AG04449 (cell line): ENCODE data around the gene RFX7.

Experiments used
- CTCF ChIA-PET: fragments of 350-600 bp; formaldehyde crosslinking; extraction: SDS; loops from one replicate; lab custom pipeline; 2021; ENCODE audit warnings: antibody characterized with exemption; lab: Yijun Ruan, JAX
- POLR2A ChIA-PET: fragments of 400-600, 350-600 bp; formaldehyde crosslinking; extraction: SDS; loops from one replicate; lab custom pipeline; 2020; ENCODE audit warnings: antibody characterized with exemption, inconsistent platforms; lab: Yijun Ruan, JAX
- DNase-seq: peaks from one replicate; pipeline ENCODE4 v3.0.0-alpha.2; 2010; ENCODE audit warnings: low read depth, low spot score
- H3K4me3 ChIP-seq: 2 replicates; pipeline ENCODE4 v1.5.1; 2011; ENCODE audit warnings: low read depth, mild to moderate bottlenecking, control low read depth, low read length
- TF ChIP-seq, protein P1 (sequence below): IDR thresholded peaks from one replicate; pipeline ENCODE4 v1.5.1; 2011; ENCODE audit warnings: mild to moderate bottlenecking, moderate library complexity, low read length, control low read depth, inconsistent platforms; ENCODE audit not compliant: insufficient read depth; ENCODE audit errors: missing control alignments

RFX7 gene

DNA sequence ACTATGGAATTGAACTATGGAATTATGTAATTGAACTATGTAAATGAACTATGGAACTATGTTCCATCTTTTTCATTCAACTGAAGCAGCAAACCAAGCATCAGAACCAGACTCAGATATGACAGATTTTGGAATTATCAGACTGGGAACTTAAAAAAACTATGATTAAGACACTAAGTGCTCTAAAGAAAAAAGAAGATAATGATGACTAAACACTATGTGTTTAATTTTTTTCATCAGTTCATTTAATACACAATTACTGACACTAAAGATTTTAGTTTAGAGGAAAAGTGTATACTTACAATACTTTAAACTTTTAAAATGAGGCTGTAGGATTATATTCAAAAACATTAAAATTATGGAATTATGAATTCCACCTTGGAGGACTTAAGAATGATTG, 15.3 kb downstream of the RFX7 start:
- POLR2A ChIA-PET: no interaction called here
- TF ChIP-seq, protein P1, sequence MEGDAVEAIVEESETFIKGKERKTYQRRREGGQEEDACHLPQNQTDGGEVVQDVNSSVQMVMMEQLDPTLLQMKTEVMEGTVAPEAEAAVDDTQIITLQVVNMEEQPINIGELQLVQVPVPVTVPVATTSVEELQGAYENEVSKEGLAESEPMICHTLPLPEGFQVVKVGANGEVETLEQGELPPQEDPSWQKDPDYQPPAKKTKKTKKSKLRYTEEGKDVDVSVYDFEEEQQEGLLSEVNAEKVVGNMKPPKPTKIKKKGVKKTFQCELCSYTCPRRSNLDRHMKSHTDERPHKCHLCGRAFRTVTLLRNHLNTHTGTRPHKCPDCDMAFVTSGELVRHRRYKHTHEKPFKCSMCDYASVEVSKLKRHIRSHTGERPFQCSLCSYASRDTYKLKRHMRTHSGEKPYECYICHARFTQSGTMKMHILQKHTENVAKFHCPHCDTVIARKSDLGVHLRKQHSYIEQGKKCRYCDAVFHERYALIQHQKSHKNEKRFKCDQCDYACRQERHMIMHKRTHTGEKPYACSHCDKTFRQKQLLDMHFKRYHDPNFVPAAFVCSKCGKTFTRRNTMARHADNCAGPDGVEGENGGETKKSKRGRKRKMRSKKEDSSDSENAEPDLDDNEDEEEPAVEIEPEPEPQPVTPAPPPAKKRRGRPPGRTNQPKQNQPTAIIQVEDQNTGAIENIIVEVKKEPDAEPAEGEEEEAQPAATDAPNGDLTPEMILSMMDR: no peak
- no peak overlapping the region for H3K4me3 ChIP-seq
- CTCF ChIA-PET: no interaction called here
- no peak for DNase-seq

DNA sequence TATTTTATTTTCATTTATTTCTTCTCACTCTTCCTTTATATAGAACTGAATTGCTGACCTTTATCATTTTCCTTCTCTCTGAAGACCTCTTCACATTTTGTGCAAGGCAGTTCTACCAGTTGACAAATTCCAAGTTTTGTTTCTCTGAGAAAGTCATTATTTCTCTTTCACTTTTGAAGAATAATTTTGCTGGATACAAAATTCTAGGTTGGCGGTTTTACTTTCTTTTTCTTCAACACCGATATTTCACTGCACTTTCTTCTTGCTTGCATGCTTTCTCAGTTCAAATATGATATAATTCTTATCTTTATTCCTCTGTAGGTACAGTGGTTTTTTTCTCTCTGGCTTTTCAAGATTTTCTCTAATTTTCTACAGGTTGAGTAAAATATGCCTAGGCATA, 15.9 kb downstream of the RFX7 start:
- no peak overlapping the region for H3K4me3 ChIP-seq
- TF ChIP-seq, protein P1: no peak
- CTCF ChIA-PET: no interaction called here
- no peak for DNase-seq
- POLR2A ChIA-PET: no interaction called here

DNA sequence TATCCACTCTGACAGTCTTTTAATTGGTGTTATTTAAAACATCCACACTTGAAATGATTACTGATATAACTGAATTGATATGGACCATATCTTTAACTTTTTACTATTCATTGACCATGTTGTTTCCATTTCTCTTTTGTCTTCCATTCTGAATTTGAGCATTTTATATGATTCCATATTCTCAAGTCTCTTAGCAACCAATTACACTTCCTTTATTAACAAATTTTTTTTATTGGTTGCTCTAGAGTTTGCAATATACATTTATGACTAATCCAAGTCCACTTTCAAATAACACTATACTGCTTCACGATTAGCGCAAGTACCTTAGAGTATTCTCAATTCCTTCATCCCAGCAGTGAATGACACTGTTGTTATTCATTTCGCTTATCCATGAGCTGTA, 16.4 kb downstream of the RFX7 start:
- ChIA-PET POLR2A (no interaction called here), CTCF (interaction anchor here (1.2 kb wide), 1 partner anchor 18 kb away, joined by 3 read pairs; no protein-coding TSS in a partner anchor)
- no peak for DNase-seq
- H3K4me3 ChIP-seq: no peak overlapping the region
- TF ChIP-seq, protein P1: no peak

DNA sequence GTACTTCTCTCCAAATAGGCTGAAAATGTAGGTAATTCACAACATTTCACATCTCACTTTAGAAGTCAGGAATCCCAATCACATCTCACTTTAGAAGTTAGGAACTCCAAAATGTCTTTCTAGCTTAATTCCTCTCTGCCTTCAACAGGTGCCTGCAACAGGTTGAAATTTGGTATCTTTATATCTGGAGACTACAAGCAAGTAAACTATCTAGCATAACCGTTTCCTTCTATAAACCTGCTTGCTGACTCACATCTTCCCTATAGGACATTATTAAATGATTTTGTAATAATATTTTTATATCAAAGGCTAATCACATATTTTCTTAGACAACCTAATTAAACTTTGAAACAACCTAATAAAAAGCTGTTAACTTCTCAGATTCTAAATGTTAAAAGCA, 18.2 kb downstream of the RFX7 start:
- no peak overlapping the region for H3K4me3 ChIP-seq
- POLR2A ChIA-PET: no interaction called here
- CTCF ChIA-PET: no interaction called here
- no peak for DNase-seq
- TF ChIP-seq, protein P1: no peak

DNA sequence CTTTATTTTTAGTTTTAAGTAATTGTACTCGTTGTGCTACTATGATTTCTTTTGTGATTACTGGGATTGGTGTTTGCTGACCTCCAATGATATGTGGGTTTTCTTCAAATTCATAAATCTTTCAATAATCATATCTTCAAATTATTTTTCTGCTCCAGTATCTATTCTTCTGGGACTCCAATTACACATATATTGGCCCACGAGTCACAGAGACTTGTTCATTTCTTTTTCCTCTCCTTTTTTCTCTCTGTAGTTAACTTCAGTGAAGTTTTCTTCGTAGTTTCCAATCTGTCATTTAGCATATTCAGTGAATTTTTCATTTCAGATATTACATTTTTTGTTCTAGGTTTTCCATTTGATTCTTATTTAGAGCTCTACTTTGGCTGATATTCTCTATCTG, 21.4 kb downstream of the RFX7 start:
- POLR2A ChIA-PET: no interaction called here

DNA sequence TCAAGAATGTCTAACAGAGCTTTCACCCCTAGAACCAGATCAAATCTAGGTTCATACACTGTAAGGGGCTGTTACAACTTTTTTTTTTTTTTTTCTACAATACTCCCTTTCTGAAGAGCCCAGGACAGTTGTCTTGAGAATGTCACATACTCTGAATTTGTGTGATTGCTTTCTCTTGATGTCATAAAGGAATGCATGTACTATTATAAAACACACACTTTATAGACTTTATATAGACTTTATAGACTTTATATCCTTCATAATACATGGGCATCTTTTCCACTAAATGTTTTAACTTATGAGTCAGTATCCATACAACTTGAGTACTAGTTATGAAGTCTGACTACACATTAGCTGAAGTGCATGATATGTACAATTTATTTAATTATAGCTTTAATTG, 26.3 kb downstream of the RFX7 start:
- H3K4me3 ChIP-seq: no peak overlapping the region
- DNase-seq: no peak
- TF ChIP-seq, protein P1: no peak
- ChIA-PET POLR2A (no interaction called here), CTCF (interaction anchor here (0.9 kb wide), 1 partner anchor 28 kb away, joined by 3 read pairs; no protein-coding TSS in a partner anchor)

More for the DNA sequence above, 21.4 kb downstream of the RFX7 start:
- no peak overlapping the region for H3K4me3 ChIP-seq
- TF ChIP-seq, protein P1: no peak
- CTCF ChIA-PET: interaction anchor here (1.1 kb wide), 1 partner anchor 23 kb away, joined by 4 read pairs; no protein-coding TSS in a partner anchor
- no peak for DNase-seq
